ENCODE measurements around the gene LAMA5.
"Not testable (repeated sequence)": the region's sequence is repeated elsewhere in the genome, so short reads cannot be mapped to it uniquely, and the experiment has no call there.

The LAMA5 gene

DNA sequence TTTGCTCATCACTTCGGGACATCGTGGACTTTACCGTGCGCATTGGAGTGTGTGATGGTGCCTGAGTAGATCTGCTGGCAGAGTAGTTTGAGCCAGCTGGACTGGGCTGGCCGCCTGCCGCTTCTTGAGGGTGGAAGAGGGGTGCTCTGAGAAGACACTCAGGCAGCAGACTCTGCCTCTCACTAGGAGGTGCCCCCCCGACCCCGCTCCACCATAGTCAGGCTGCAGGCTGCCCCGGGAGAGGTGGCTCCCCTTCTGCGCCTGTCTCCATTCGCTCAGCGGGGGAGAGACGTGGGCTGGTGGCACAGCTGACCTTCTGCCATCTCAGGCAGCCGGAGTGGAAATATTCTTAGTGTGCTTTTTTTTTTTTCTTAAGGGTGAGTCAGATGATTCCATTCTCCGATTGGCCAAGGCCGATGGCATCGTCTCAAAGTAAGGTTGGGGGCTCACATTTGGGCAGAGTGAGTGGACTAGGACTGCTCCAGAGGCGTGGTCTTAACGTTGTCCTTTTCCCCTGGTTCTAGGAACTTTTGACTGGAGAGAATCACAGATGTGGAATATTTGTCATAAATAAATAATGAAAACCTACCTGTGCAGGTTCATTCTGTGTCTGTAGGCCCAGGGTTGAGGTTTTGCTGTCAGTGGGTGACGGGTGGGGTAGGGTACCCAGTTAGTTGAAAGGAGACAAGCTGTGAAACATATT is 21.0 kb upstream of the LAMA5 start:
- no peak for DNase-seq

DNA sequence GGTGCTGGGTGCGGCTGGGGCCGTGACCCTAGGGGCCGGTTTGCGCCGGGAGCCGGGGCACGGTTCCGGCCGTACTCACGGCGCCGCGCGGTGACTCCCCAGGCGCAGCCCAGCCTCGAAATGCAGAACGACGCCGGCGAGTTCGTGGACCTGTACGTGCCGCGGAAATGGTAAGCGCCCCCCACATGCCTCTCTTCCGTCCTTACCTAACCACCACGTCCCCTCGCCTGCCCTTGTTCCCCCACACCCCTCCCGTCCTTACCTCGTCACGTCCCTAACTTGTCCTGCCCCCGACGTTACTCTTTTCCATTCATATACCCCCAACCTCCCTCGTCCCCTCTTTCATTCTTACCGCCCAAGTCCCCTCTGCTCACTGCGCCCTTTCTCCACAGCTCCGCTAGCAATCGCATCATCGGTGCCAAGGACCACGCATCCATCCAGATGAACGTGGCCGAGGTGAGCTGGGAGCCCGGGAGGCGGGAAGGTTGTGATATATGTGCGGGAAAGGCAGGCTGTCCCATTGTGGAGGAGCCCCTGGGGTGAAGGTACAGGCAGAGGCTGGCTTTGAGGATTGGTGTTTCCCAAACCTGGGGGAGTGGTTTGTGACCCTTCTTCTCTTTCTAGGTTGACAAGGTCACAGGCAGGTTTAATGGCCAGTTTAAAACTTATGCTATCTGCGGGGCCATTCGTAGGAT is 20.3 kb upstream of the LAMA5 start:
- DNase-seq = no peak

DNA sequence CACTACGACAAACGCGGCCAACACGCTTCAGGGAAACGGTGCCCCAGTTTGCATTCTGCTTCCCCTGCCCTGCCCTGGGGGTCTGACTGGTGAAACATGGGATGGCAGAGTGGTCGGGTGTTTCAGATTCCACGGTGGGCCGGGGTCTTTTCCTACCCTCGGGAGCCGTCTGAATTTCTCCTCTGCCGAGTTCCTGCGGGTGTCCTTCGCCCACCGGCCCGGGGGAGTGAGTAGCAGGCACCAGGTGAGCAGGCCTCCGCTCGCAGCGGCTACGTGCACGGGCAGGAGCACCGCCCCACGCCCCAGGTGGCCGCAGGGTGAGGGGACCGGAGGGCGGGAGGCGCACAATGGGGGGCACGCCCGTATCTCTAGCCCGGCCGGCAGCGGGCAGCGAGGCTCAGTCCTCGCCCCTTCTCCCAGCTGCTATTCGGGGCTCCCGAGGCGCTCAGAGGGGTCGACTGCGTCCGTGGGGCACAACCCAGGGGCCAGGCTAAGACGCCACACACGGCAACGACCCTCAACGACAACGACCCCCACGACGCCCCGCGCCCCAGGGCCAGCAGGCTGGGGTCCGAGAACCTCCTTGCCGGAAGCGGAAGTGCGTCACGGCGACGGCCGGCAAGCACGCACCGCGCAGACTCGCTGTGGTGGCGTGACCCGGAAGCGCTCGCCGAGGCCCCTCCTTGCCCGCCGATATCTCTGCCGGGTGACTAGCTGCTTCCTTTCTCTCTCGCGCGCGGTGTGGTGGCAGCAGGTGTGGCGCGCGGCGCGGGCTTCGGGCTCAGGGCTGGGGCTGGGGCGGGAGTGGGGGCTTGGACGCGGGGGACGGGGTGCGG is 19.5 kb upstream of the LAMA5 start, which contains the start of gene RPS21:
RPS21 (plus strand) TSS at position 721 of the 836 bp plus-strand sequence. CDS start 236 bp downstream, outside the sequence.
- DNase-seq = peak; percentile 86

DNA sequence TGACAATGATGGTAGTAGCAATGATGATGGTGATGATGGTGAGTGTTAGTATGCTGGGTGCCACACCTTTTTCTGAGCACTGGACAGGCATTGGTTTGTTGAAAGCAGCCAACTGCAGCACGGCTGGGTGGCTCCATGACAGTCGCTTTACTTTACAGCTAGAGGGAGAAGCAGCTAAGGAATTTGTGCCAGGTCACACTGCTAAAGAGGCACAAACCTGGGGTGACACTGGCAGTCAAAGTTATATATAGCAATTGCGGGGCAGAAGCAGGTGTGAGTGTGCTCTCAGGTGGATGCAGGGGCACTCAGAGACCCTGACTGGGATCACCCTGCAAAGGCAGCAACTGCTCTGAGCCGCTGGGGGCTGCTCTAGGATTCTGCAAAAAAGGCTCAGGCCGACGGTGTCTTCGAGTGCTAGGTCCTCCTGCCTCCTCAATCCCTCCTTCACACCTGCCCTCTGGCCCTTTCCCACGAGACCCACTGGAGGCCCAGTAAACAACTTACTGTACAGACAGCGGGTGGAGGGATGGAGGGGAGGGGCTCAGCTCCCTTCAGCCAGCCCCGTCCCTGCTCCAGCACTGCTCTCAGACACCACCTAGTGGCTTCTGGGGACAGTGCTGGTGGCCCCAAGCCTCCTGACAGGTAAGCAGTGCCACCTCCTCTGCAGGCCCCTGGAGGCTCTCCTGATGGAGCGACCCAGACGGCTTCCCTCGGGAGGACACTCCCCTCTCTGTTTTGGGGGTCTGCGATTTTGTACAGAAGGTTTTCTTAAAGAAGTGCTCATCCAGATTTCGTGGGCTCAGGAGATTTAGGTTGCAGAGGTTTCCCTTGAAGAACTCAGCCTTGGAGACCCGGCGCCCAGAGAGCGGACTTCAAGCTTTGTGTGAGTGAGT is 15.4 kb upstream of the LAMA5 start:
- peak; percentile 54 to 69 for DNase-seq

DNA sequence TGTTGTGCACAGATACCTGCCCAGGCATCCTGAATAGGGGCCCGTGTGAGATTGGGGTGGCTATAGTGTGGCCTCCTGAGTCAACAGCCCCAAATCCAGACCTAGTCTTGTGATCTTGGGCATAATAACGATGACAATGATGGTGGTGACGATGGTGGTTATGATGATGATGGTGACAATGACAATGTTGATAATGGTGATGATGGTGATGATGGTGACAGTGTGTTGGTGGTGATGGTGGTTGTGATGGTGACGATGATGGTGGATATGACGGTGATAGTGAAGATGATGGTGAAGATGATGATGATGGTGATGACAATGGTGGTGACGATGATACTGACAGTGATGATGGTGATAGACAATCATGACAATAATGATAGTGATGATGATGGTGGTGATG is 14.7 kb upstream of the LAMA5 start:
- DNase-seq = no peak

DNA sequence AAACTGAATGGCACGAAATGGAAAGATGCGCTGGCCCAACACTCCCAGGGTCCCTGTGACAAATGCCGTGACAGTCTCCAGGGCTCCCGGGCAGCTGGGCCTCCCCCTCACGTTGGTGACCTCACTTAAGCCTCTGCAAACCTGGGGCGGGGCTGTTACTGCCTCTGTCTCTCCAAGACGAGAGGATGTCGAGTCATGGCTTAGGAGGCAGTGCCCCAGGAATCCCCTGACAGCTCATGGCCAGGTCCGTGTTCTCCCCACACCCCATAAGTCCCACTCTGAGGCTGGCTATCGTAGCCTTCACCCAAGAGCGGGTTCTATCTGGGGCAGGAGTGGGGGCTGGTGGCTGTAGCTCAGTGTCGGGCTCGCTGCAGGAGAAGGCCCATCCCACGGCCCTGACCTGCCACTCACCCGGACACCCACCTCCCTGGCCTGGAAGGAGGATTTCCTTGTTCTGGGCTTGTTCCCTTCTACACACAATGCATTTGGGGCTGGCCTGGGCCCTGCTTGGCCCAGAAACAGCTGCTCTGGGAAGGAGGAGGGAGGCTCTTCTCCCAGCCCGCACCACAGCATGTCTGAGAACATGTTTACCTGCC is 14.2 kb upstream of the LAMA5 start:
- peak; percentile 35 to 71 for DNase-seq

DNA sequence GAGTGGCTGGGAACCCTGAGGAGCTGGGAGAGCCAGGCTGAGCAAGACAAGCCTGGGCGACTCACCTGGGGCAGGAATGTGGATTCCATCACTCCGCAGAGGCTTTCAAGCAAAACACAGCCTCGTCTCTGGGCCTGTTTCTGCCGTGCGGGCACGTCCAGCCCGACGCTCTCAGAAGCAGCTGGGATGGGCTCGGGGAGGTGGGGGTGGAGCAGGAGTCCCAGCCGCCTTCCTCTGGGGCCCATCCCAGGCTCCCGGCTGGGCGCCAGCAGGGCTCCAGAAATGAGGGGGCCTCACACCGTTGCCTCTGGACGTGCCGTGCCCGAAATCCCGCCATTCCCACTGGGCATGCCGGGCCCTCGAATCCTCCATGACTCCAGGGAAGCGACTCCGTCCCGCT is 11.1 kb upstream of the LAMA5 start:
- no peak for DNase-seq

DNA sequence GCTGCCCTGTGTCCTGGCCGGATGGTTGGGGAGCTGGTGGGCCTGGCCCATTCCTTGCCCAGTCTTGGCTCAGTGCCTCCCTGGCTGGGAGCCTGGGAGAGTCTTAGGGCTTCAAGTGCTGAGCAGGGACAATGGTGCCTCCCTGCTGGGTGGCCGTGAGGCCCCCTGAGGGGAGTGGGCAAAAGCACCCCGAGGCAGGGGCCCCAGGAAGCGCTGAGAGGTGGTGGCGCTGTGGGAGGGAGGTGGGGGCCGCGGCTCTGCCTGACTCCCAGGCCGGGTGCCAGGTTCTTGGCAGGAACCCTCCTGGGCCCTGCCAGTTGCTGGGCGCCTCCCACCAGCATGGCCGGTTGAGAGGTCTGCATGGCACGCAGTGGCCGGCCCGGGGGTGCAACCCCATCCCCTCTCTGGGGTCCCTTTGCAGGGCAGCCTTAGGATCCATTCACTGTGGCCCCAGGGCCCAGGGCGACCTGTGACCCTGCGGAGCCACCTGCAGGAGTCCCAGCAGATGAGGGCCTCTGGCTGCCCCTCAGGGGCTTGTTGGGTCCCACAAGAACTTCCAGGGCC is 10.6 kb upstream of the LAMA5 start:
- DNase-seq = no peak

DNA sequence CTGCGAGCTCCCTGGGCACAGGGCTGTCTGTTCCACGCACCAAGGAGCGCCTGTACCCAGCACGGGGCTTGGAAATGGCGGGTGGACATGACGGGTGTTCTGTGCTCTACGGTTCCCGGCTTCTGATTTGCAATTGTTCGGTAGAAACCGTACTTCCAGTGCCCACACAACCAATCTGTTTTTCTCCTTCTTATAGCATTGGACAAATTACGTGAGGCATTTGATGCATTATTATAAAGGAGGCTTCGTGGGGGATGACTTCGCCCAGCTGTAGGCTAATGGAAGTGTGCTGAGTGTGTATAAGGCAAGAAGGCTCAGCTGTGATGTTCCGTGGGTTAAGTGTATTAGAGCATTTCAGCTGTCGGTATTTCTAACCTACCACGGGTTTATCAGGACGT is 10.0 kb upstream of the LAMA5 start:
- DNase-seq = no peak

DNA sequence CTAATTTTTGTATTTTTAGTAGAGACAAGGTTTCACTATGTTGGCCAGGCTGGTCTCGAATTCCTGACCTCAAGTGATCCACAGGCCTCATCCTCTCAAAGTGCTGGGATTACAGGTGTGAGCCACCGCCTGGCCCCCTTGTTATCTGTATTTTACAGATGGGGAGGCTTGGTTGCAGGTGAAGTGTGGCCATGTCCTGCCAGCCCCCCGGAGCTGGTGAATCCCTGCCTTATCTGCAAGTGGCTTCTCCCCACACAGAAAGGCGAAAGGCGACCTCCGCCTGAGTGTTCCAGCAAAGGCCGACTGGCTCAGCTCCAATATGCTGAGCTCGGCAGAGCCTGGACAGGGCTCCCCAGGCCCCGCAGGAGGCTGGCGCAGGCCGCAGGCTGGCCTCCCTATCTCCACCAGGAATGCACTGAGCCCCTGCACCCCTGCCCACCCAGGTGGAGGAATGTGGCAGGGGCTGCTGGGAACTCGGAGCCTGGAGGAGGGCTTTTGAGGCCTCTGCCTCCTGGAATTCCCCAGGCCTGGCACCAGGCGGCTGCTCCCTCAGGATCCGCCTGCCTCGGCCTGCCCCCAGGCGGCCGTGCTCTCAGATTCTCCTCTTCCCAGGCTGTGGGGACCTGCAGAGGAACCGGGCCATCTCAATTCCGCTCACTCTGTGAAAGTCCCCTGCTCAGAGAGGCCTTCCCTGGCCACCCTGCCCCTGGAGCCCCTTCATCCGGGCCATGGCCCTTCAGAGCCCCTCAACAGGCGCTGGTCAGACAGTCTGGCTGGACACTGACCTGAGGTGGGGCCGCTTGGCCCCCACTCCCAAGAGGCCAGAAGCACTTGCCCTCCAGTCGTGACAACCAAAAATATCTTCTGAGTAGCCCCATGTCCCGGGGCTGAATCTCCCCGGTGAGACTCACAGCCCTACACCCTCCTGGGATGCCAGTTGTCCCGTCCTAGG is 9.3 kb upstream of the LAMA5 start:
- DNase-seq = no peak

DNA sequence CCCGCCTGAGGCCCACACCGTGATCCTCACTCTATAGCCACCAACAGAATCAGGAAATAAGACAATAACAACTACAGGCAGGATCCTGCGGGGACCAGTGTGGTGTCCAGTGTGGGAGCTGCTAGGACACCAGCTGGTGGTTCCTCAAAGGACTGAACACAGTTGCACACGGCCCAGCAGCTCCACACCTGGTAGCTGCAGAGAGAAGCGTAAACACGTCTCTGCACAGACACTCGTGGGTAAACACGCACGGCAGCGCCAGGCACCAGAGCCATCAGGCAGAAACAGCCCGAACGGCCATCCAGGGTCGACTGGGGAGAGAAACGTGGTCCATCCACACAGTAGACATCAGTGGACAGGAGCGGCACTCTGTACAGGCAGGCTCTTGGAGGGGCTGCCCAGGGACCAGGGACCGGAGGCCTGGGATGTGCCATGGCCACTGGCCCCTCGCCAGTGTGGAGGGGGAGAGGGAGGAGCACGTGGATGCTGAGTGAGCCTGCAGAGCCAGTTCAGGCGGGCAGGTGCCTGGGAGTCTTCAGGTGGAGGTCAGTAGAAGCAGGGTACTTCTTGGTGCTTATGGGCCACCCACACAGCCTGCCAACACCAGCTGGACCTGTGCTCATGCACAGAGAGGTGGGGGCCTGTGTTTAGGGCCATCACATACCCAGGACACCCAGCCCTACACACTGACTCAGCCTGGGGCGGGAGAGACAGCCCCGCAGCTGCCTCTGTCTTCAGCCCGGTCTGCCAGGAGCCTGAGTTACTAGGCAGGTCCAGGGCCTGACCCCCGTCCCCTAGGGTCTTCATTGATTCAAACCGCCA is 7.4 kb upstream of the LAMA5 start:
- DNase-seq = no peak

DNA sequence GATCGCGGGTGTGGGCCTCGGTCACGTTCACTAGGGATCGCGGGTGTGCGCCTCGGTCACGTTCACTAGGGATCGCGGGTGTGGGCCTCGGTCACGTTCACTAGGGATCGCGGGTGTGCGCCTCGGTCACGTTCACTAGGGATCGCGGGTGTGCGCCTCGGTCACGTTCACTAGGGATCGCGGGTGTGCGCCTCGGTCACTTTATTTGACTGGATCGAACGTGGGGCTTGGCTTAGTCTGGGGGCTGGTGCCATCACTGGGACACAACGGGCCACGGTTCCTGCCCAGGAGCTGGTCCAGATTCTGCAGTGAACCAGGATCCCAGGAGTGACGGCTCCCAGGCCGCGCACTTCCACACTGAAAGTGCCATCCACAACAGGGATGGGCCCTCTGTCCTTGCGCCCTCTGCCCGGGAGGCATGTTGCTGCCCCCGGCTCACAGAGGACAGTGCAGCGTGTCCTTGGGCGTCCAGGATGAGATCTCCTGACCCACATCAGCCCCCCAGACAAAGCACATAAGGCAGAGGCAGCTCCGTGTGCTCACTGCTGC is 6.6 kb upstream of the LAMA5 start:
- DNase-seq = not testable (repeated sequence)

DNA sequence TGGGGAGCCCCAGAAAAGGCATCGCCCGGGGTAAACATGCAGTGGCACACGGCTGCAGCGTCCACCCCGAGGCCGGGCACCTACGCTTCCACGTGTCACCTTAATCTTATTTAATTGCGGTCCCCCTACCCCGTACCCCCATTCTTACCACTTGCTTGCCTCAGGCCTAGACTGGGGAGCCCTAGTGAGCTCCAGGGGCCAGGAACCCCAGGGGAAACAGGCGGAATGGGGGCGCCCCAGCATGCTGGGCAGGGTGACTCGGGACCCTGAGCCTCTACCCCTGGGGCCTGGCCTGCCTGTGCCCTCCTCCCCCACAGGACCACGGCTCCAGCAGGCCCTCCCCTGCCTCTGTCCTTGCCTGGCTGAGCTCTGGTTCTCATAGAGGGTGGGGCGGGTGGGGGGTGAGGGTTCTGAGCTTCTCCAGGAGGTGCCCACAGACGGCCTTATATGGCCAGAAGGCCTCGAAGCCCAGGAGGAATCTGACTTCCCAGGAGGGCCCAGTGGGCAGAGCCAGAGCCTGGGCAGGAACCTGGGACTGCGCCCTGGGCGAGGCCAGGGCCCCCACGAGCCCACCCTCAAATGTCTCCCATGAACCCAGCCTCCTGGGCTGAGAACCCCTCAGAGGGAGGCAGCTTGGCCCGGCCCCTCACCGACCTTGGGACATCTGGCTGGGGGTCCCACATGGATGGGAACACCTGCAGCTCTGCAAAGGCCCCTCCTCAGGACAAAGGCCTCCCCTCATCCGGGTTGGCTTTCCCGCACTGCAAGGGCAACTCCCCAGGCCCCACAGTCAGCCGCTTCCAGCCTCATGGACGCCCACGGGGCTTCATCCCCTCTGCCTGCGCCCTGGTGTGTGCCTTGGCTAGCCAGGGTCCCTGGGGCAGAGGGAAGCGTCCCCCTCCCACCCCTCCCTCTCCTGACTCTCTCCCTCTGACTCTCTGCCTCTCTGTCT is 5.2 kb upstream of the LAMA5 start:
- DNase-seq = no peak

DNA sequence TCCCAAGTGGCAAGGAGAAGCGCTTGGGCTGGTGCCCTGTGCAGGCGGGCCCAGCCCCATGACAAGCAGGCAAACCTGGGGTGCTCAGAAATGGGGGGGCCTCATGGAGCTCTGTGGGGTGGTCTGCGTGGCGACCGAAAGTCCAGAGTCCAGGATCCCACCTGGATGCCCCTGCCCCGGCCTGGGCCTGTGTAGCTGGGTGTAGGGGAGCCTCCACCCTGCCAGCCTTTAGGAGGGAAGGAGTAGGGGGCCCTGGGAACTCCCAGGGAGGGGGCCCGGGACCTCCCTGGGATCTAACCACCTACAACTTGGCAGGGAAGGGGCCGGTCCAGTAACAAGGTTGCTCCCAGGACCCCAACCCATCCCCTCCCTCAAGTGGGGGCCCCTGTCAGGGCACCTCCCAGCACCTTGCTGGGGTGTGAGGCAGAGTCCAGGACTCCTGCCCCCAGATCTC is 4.5 kb upstream of the LAMA5 start:
- DNase-seq = no peak

DNA sequence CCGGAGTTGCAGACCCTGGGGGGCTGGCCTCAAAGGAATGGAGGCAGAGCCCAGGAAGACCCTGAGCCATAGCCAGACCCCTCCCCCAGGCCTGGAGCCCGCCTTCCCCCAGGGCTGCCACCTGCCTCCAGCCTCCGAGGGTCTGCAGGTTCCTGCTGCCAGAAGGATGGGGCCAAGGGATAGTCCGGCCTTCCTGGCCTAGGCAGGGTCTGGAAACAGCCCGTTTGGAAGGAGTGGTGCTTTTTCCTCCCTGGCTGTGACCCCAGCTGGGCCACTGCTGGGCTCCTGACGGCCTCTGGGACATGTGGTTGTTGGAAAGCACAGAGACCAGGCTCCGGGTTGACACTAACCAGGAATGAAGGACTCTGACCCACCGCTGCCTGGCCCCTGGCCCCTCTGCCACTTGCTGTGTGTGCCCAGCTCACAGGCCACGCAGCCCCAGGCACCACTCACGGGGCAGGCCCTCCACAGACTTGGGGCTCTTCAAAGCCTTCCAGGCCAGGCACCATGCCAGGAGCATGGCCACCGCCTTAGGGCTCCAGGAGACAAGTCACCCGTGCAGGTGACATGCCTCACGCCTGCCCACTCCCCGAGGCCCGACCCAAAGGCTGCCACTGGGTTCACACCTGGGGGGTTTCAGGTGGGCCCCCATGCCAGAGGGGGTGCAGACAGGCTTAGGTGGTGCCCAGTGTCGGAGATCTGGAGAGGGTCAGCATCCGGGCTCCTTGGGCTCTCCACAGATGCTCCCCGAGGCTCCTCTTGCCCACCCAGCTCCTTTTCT is 3.9 kb upstream of the LAMA5 start:
- no peak for DNase-seq

DNA sequence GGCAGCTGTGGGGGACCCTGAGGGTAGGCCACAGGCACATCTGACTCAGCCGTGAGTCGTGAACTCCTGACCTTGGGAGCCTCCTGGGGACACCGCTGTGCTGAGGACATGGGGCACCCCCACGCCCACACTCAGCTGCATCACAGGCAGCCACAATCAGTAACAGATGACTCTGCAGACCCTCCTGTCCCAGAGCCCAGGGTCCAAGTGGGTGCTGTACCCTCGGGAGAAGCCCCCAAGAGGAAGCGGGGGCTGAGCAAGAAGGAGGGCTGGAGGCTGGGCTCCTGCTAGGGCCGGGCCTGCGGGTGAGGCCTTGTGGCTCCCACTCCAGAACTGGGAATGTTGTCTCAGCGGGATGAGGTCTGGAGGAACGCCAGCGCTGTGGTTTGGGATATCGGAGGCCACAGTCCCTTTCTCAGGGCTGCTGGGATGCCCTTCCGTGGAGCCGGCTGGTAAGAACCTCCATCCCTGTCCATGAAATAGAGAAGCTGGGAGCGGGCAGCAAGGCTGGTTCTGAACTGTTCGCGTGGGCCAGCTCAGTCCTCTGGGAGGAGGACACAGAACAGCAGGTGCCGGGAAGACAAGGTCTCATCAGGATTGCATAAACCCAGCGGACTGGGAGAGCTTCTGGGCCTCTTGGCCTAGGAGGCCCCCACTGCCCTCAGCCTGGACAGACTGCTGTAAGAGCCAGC is 3.1 kb upstream of the LAMA5 start:
- DNase-seq = peak; percentile 49 to 74

DNA sequence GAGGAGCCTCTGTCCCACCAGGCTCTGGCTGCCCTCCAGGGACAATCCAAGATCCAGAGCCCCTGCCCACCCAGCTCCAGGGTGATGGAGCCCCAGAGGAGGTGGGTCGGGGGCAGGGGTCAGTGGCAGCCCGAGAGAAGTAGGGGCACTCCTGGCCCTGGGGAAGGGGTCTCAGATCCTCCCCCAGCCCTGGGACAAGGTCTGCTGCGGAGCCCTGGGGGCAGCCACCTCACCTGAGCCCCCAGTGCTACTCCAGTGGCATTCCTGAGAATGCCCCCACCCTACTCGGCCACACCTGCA is 2.7 kb upstream of the LAMA5 start:
- DNase-seq = no peak

Data from inflammatory macrophage treated with lipopolysaccharide for 1 hour (primary cell).